Germinal center (tissue), 1 donor: ENCODE results near the gene SLC6A1.

Experiments
- DNase-seq: peaks from one replicate; pipeline ENCODE4 v3.0.0; 2012; ENCODE audit warnings: mixed read lengths, low spot score

The SLC6A1 gene

DNA sequence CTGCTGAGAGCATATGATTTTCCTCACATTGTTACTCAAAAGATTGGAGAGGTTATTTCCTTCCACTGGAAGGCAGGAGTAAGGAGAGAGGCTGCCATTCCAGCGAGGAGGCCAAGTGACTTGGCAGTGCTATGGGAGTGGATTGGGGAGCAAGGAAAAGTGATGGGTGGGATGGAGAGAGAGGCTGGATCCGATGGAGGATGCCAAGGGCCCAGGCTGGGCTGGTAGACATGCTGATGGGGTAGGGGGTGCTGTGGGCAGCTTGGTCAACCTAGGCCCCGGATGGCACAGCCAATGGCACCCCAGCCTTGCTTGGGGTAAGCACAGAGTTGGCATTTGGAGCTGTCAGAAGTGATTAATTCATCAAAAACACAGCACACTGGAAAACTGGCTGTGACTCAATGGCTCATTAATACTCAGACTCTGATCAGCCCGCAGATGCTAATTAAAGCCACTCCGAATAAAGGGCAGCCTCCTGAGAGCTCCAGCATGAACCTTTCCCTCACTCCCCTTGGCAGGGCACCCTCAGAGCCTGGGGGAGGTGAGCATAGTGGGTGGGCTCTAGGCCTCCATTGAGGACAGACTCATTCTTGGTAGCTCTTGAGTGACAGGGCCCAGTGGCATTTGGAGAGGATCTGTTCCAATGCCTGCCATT, 22.1 kb upstream of the SLC6A1 start:
- DNase-seq = no peak

DNA sequence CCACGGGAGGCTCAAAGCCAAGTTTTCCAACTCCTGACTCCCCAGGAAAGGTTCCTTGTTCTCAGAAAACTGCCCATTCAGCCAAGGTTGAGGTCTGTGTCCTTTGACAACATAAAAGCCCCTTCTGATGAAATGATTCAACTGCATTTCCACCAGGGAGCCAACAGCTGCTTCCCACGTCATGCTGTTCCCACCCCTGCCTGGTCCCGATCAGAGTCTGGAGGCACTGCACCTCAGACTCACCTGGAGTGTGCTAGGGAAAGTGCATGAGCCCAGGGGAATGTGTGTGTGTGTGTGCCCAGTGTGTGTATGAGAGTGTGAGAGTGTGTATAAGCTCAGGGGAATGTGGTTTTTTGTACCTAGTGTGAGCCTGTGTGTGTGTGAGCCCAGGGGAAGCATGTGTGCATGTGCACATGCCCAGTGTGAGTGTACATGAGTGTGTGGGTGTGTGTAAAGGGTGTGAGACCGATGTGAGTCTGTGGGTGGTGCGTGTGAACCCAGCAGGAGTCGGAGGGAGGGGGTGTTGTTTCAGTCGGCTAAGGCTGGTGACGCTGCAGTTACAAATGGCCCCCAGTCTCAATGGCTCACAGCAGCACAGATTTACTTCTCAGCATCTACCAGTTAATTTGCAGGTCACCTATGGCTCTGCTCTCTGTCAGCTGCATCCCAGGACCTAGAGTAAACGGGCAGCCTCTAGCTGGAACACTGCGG, 20.3 kb upstream of the SLC6A1 start:
- no peak for DNase-seq

DNA sequence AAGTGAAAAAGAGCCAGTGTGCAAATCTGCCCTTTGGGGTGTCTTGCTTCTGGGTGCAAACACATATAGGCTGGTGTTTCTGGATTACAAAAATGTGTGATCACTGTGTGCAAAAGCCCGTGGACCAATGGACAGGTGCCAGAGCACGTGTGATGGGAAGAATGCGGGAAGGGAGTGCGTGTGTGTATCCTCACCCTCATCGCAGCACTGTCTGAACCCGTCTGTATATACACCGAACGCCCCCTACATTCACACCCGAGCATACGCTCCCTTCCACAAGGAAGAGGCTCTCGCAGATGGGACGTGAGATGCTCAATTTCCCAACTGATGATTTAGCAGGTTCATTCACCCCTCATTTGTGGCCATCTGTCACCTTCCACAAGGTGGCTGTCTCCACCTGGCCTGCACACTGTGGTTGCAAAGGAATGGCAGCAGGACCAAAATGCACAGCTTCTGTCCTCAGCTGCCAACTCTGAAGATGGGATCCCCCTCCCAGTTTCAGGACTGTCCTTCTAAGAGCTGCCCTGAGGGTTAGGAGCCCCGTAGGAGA, 19.4 kb upstream of the SLC6A1 start:
- DNase-seq = no peak

DNA sequence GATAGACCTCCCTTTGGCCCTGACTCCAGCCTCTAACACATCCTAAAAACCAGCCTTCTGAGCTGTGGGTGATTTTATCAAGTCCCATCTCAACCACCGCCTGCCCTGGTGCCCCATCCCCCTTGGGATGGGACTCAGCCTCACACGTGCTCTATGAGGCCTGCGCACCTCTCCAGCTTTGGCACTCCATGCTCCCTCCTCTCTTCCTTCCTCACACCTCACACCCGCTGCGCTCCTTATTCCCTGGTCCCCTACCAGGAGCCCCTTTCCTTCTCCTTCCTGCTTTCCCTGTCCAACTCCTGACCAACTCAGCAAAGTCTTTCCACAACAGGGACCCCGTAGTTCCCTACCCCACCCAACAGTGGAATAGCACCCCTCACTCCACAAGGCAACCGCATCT, 18.4 kb upstream of the SLC6A1 start:
- DNase-seq = no peak

DNA sequence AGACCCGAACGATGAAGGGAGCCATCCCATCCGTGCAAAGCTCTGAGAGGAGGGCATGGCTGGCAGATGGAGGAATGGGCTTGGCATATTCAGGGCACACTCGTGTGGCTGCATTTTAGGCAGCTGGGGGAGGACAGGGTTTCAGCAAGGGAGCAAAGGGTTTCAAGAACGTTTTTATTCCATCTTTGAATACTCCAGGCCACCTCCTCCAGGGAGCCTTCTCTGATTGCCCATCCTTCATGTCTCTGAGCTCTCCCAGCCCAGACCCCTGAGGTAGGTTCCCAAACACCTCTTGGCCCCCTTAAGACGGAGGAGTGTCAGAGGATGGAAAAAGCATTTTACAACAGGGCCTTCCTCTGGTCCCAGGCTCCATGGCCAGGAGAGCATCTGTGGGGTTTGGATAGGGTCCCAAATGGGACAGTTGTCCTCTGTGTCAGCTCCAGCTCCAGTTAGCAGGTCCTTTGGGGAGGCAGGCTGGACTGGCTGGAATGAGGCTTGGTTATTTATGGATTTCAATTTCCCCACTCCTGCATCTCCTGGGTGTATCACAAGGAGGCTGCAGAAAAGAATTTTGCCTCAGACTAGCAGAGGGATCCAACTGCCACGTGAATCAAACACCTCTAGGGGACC, 17.7 kb upstream of the SLC6A1 start:
- no peak for DNase-seq

DNA sequence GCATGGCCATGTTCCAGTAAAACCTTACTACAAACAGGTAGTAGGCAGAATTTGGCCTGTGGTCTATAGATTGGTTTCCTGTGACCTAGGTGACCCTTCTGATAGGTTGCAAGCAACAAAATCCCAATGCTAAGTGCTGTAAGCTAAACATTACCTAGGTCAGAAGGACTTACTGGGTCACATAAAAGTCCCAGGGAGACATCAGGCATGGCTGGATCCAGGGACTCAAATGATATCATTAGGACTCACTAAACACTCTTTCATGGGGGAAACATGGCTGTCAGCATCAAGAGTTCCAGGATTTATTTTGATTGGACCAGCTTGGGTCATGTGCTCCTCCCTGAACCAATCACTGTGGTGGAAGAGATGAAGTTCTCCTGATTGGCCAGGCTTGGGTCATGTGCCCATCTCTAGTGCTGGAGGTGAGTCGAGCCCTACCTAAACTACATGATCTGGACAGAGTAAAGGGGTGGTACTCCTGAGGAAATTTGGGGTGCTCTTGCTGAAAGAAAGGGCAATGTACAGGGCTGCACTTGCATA, 16.8 kb upstream of the SLC6A1 start:
- no peak for DNase-seq

DNA sequence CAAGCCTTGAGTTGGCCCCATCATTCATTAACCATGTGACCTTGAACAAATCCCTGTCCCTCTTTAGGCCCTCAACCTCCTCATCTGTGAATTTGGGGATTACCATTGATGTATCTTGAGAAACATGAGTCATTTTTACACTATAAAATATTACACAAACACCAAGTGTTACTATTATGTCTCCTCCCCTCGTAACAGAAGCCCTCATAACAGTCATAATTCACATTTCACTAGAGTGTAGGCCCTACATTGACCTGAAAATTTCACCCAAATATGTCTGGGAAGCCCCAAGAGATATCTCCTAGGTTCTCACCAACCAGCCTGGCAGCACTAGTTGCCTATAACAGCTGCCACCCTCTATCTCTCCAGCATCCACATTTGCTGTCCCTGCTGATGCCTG, 15.8 kb upstream of the SLC6A1 start:
- DNase-seq = no peak

DNA sequence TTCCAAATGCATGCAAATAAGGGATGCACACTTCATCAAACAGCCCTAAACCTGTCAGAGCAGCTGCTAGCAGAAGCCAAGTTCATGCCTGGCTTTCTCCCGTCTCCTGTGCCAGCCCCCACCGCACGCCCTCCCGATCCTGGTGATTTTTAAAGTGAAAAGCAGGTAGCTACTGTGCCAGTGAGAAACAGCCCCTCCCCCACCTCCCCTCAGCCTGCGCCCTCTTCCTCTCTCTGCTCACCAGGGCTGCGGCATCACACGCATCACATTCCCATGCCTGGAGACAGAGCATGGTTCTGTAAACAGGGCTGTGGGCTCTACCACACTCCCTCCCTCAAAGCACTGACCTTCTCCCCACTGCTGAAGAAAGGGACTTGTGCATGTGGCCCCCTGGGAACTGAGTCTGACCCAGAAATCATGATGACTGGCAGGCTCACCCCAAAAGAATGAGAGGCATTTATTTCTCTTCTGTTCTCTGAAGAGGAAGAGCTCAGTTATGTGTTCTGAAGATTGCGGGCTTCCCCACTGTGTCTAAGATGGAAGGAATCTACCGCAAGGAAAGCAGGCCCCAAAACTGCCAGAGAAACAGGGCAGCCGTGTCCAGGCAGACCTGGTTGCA, 14.5 kb upstream of the SLC6A1 start:
- DNase-seq = no peak

DNA sequence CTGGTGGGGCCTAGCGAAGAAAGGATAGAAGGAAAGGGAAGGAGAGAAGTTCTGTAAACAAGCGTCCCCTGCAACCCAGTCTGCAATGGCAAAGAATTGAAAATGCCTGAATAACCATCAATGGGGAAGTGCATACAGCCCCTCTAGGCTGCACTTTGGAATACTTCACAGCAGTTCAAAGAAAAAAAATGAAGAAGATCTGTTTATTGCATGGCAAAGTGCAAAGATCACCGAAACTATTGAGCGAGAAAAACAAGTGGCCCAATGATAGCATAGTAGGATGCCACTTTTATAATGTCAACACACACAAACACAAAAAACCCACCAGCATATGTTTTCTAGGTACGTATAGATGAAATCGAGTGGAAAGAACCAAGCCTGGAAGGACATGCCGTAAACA, 13.6 kb upstream of the SLC6A1 start:
- no peak for DNase-seq

DNA sequence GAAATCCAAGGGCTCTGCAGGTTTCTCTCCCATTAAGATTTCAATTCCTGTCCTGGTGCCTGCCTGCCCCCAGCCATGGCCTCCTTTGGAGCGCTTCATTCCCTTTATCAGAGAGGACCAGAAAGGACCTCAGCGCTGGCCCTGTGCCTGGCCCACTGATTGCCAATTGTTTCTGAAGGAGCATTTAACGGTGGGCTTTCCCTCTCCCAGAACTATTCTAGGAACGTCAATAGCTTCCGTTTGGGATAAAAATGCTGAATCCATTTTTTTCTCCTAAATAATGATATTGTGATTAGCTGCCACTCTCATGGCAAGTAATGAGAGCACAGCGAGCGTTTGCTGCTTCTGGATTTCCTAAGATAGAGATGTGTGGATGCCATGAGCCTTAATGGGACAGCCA, 12.2 kb upstream of the SLC6A1 start:
- no peak for DNase-seq

DNA sequence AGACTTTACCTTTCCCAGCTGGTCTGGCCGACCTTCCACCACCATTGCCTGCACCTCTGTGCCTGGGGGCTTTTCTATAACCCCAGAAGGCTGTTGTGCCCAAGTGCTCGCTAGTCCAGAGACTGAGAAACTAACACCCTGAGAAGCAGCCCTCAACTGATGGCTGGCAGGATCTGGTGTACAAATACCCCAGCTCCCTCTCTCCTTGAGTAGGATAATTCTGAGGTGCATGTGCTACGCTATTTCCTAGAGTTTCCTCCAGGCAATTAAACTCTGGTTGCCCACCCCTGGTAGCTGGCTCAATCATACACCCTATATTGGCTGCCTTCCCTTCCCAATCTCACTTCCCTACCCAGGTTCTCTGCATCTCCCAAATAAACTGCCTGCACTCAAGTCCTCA, 11.5 kb upstream of the SLC6A1 start:
- no peak for DNase-seq

DNA sequence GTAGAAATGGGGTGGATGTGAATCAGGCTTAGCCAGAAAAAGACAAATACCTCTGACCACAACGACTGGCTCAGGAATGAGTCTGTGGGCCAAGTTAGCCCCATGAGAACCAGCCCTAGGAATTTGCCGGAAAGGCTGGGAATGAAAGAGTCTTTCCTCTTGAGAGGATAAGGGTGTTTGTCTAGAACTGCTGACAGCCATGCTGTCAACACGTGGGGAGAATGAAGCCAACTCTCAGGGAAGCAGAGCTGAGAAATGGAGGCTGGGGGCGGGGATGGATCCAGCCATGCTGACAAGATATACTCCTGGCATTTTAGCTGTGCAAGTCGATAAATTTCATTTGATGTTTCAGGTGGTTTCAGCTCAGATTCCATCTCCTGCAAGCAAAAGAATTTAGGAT, 10.6 kb upstream of the SLC6A1 start:
- no peak for DNase-seq

DNA sequence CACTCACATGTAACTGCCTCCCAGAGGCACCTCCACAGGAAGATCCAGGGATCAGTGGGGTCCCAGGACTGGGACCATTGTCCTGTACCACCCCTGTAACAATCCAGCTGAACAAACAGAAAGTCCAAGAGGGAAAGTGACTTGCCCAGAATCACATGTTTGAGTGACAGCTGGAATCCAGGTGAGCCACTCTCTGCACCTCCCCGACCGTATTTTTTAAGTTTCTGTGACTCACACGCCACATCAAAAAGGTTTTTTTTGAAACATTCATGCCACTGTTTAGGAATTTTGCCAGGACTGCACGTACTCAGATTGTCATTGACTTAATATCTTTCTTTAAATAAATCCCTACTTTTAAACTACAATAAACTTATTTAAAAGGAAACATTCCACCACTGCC, 9.8 kb upstream of the SLC6A1 start:
- DNase-seq = no peak

DNA sequence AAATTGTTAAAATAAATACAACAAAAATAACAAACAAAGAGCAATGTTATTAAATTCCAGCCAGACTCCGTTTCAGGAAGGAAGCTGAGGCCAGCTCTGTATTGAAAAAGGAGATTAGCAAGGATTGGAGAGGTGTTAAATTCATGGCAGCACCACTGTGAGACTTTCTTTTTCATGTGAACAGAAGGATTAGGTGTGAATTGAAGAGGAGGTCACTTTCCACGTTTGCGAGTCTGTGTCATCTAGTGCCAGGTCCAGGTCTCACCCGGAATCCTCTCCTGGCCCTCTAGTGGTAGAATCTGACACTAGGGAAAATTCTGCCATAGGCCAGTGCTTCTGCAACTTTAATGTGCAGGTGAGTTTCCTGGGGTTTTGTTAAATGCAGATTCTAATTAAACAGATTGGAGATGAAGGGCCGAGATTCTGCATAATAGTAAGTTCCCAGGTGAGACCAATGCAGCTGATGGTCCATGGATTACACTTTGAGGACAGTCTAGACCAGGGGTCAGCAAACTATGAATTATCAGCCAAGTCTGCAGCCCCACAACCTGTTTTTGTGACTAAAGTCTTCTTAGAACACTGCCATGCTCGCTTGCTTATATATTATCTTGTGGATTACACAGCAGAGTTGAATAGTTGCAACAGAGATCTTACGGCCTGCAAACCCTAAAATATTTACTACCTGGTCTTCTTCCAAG, 9.2 kb upstream of the SLC6A1 start:
- peak; percentile 53 for DNase-seq

DNA sequence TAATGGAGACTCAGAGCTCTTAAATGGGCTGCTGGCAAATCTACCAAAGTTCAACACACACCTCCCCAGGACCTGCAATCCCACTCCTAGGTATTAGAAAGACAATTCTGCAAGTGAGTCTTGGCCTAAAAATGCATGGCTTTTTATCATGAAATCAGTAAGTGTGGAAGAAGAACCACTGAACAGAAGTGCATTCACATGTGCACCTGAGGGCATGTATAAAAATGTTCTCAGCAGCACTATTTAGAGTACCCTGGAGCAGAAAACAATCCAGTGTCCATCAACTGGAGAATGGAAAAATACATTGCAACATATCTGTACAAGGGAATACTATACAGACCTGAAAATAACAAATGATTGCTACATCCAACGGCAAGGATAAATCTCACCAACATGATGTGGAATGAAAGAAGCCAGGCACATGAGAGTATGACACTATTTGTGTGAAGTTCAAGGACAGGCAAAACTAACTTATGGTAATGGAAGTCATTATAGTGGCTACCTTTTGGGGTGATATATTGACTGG, 8.1 kb upstream of the SLC6A1 start:
- DNase-seq = no peak

DNA sequence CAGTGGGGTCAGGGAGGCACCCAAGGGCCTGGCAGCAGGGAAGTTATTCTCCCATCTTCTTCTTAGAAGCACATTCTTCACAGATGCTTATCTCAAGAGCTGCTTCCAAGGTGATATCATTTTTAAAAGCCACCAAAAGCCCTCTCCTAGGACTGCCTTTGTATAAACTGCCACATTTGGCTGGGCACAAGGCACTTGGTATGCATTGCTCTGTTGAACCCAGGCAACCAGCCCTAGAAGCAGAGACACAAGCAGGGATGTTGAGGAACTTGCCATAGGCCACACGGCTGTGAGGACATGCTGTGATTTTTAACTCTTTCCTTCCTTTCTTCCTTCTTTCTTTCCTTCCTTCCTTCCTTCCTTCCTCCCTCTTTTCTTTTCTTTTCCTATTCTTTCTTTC, 7.4 kb upstream of the SLC6A1 start:
- no peak for DNase-seq

DNA sequence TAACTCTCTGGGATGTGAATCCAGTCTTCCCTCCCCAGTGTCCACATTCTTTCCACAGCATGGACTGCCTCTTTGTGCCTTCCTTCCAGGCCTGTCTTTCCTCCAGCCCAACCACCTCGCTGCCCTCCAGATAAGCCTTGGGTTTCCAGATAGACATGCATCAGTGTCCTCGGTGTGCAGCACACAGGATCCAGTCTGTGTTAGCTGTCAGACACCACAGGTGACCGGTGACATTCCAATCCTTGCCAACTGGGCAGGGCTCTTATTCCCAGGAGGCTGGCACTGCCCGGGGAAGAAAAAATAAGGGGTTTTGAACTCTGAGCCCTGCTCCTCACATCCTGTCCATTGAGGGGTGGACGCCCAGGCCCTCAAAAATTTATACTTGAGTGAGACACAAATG, 6.0 kb upstream of the SLC6A1 start:
- no peak for DNase-seq

DNA sequence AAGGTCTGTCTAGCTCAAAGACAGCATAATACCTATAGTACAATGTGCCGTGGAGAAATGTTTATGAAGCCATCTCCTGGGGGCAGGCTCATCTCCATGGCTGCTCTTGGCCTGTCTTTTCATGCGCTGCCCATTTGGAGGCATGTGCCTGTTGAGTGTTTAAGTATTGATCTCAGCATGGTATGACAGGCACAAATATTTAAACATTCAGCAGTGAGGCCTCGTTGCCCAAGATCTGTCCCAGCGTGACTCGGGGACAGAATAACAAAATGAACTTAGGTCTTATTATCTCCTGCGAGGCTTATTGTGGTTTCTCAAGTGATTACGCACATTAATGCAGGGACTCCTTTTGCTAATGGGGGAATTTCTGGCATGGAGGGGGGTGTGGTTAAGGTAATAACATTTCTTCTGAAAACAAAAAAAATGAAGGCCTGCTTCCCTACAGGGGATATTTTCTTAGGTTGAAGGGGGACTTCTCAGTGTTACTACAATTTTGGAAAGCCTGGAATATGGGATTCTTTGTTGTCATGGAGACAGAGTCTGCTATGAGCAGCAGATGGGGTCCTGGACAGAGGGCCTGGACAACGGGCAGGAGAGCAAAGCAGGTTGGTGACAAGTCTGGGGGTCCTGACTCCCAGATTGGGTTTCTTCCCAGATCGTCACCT, 4.4 kb upstream of the SLC6A1 start:
- DNase-seq = no peak

DNA sequence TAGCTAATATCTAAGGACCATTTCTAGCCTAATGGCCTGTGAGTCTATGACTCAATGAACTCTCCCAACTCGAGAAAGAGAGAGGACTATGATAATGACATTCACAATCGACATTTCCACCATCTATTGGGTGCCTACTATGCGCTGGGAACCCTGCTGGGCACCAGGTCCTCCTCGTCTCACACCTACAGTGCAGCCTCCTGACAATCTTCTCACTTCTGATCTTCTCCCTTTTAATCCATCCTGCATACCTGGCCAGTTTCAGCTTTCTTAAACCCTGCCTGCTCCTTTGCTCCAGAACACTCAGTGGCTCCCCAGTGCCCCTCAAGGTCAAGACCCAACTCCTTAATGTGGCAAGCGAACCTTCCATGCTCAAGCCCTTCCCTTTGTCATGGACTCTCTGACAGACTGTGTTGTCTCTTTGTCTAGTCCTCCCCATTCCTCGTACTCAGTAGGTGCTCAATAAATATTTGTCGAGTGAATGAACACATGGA, 3.5 kb upstream of the SLC6A1 start:
- no peak for DNase-seq

DNA sequence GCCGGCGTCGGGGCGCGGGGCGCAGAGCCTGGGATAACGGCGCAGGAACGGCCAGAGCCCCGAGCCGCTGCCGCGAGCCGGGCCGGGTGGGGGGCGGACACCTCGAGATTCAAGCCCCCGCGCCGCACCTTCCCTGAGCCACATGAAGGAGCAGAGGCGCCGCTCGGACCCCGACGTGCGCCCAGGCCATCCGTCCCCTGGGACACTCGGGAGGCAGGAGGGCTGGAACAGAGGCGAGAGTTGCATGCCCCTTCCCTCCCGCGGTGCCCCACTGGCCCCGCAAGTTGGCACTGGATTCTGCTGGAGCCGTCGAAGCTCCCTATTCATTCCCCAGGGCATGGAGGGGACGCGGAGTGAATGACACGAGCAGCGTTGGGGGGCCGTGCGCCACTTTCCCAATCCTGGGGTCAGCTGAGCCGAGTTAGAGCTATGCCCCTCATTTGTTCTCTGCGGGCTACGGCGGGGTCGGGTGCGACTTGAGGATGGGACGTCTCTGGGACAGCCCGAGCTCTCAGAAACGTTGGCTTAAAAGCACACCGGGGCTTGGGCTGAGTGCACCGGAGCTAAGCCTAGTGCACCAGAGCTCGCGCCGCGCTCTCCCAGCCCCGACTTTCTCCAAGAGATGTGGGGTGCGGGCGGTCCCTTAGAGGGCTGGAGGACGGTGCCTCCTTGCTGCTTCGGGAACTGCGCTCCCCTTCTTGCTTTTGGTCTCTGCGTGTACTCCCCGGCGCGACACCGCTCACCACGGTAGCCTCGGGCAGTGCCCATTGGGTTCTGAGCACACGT, 588 bp downstream of the SLC6A1 start:
- no peak for DNase-seq
